ENCODE data around the gene SH3GLB1.
A peak's percentile ranks its signal among the peaks of the same experiment; 100 is the strongest.

SH3GLB1 gene

DNA sequence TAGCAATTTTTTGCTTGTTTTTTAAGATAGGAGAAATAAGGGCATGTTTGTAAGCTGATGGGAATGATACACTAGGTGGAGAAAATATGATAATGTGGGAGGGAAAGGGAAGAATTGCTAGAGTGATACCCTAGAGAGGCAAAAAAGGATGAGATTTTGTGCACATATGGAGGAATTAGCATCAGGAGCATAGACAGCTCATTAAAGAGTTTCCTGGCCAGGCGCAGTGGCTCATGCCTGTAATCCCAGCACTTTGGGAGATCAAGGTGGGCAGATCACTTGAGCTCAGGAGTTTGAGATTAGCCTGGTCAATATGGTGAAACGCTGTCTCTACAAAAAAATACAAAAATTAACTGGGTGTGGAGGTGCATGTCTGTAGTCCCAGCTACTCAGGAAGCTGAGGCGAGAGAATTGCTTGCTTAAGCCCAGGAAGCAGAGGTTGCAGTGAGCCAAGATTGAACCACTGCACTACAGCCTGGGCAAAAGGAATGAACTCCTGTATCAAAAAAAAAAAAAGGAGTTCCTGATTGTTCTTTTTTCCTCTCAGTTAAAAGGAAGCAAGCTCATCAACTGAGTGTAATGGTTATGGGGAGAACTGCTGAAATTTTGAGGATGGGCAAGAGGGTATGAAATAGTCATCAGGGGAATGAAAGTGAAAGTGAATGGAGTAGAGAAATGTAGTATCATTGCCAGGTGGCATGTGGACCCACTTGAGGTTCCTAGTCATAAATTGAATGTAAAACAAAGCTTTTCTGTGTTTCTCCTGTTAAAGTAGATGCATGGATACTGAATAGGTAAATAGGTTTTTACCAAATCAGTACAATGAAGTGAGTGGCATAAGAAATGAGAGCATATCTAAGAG lies 35.5 kb downstream of the SH3GLB1 start:
- peak in 1 of 2 experiments; percentile 36 for DNase-seq

GRCh38 chr1:86741947-86742572 lies 37.7 kb downstream of the SH3GLB1 start:
- DNase-seq, result peak; percentile 34 to 55

DNA sequence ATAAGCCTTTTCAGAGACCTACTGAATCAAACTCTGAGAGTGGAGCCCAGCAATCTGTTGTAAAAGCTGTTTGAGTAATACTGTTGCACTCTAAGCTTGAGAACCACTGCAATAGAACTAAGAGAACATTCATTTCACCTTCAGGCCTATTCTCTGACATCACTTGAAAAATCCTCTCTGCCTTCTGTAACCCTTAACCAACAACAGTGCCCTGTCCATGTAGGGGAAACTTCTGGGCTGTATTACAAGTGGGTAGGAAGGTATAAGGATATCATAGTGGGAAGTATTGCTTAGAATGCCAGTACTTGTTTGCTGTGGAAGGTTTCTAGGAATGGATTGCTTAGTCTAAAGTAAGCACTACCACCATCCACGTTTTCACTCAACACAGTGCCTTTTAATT lies 42.9 kb downstream of the SH3GLB1 start:
- no peak for DNase-seq

GRCh38 chr1:86748622-86749373 lies 44.4 kb downstream of the SH3GLB1 start:
- no peak for DNase-seq

- no peak for DNase-seq
Observed at GRCh38 chr1:86750076-86750475, 45.7 kb downstream of the SH3GLB1 start.

DNA sequence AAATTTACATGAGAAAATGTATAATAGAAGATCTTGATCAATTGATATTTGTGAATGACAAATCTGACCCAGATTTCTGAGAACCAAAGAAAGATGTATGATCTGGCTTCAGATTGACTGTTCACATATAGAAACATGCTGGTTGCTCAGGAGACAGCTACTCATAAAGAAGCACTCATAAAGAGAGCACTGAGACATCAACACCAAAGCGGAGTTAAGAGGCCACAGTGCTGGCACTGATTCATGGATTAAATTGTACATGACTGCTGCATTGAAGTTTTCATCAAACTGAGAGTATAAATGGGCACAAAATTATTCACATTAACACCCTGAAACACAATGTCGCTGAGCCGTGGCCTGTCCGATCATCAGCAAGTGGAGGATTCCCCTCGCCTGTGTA lies 46.2 kb downstream of the SH3GLB1 start:
- no peak for DNase-seq

GRCh38 chr1:86751923-86752322 lies 47.5 kb downstream of the SH3GLB1 start:
- no peak for DNase-seq

- DNase-seq, result no peak
Observed at GRCh38 chr1:86753700-86754099, 49.3 kb downstream of the SH3GLB1 start.

DNA sequence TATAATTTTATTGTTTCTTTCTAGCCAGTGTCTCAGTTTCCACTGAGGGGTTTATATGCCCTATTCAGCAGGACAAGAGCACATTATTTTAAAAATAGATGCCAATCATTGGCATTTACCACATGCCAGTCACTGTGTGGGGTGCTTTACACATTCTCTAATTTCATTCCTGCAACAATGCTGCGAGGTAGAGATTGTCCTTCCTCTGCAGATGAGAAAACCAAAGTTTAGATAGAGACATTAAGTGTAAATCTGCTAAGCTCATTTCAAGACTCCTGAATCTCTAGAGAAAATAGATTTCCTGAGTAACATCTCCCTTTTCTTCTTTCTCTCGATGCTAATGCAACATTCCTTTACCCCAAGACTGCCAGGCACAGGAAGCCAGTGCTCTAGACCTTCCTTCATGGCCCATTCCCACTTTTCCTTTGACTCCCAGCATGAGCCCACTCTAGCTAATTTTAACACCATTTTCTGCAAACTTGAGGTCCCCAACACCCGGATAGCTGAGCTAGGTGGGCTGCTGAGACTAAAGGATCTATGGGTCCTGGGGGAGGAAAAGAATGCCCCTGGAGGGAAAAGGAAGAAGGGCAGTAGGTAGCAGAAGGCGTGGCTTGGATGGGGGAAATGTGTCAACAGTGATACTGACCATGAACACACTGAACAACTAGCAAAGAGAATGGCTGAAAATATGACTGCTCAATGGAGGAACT lies 50.0 kb downstream of the SH3GLB1 start:
- no peak for DNase-seq

DNA sequence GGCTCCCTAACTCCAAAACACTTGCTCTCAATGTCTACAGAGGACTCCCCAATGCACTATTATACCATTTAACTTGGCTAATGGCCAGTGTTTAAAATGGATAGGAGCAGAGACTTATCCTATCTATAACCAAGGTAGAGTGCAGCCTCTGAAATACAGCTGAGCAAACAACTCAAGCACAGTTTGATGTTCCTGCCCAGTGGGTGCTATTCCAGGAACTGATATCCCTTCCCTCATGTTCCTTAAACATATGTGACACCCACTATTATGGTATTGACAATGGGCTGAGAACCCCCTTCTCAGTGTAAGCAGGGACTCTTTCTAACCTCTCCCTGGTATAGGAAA lies 51.7 kb downstream of the SH3GLB1 start:
- no peak for DNase-seq

DNA sequence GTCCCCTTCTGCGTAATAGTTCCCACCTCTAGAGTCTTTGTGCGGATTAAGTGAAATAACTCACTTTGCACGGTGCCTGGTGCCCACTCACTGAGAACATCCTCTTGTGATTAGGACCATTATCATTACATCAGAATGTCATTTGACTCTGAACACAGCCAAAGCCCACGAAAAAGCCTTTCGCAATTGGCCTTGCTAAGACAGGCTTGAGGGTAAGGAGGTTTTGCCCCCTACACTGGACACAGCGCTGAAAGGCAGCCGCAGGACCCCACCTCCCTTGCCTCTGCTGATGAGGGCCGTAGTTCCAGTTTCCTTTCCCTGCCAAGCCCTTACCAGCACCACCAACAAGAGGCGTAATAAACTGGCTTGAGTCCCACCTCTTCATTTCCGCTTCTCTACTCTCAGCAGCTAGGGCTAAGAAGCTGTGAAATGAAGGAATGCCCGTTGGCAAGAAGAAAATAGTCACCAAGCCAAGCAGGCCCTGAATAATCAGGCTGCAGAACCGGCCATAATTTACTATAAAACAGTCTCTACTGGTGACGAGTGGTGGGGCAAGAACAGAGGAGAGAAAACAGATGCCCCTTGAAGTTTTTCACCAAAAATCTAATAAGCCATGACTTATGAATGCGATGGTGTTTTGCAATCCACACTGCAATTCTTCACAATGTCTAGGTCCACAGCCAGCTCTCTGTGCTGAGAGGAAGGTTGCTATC lies 53.1 kb downstream of the SH3GLB1 start:
- no peak for DNase-seq

DNA sequence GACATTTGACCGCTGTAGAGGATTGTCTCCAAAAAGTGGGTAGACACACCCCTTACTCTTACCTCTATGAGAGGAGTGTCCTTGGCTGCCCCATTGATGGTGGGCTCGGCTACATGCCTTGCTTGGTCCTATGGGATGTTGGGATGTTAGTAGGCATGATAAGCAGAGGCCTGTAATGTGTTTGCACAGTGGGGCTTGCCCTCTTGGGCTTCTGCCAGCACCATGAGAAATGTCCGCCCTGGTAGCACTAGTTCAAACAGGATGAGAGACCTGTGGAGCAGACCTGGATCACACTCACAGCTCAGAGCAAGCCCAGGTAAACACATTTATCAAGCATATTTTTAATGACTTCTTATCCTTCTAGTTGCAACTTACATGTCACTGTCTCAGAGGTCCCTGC lies 54.2 kb downstream of the SH3GLB1 start:
- no peak for DNase-seq

GRCh38 chr1:86760199-86760598 lies 55.8 kb downstream of the SH3GLB1 start:
- no peak for DNase-seq

GRCh38 chr1:86762336-86762735 lies 58.0 kb downstream of the SH3GLB1 start:
- no peak for DNase-seq

DNA sequence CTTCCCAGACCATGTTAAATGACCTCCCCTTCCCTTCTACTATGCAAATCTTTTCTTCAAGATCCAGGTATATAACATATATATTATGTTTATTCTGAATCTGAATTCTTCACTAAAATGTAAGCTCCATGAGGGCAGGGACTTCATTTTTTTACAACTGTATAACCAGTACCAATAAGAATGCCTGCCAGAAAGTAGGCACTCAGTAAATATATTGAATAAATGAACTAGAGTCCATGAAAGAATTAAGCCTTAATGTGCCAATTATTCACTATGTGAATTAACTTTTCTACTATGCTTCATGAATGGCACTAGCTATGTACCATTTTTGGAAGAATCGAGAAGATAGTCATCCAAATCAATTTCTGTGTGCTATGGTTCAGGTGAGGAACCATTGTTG lies 60.1 kb downstream of the SH3GLB1 start:
- DNase-seq, result no peak

DNA sequence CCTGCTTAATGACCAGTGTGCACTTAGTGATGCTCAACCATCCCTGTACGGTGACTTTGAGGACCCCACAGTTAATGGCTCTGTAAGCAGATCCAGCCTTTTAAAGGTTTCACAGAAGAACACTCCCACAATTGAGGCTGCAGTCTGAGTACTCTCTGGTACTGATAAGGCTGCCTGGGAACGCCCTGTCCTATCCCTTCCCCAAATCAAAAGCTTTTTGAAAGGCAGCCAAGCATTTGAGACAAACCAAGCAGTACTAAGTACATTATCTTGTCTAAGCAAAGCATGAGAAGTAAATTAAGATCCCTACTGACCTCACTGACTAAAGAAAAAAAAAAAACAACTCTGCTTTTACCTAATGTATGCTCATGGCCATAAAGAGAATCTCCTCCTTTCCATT lies 60.7 kb downstream of the SH3GLB1 start:
- DNase-seq, result no peak

DNA sequence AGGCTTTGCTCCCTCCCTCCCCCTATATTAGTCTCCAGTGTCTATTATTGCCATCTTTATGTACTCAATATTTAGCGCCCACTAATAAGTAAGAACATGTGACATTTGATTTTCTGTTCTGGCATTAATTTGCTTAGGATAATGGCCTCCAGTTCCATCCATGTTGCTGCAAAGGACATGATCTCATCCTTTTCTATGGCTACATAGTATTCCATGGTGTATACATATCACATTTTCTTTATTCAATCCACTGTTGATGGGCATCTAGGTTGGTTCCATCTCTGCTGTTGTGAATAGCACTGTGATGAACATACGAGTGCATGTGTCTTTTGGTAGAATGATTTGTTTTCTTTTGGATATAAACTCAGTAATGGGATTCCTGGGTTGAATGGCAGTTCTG lies 61.3 kb downstream of the SH3GLB1 start:
- no peak for DNase-seq

GRCh38 chr1:86768554-86768953 lies 64.2 kb downstream of the SH3GLB1 start:
- DNase-seq, result no peak

DNA sequence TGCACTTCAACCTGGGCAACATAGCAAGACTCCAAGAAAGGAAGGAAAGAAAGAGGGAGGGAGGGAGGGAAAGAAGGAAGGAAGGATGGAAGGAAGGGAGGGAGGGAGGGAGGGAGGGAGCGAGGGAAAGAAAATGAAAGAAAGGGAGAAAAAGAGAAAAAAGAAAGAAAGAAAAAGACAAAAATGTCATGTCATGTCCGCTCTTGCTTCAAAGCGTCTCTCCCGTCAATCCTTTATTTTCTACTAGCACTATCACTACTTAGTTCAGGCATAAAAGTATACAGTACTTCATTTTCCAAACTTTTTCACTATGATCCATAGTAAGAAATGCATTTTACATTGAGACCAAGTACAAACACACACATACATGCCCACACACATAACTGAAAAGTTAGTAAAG lies 64.7 kb downstream of the SH3GLB1 start:
- no peak for DNase-seq

- DNase-seq, result no peak
Observed at GRCh38 chr1:86773341-86774288, 69.2 kb downstream of the SH3GLB1 start.
